Smooth muscle cell of the brain vasculature (primary cell): ENCODE data around the gene SLC38A9.

ENCODE experiments used
- DNase-seq: peaks from one replicate; pipeline ENCODE4 v3.0.0-alpha.2; 2012; ENCODE audit warnings: low read depth, low spot score

SLC38A9 gene

DNA sequence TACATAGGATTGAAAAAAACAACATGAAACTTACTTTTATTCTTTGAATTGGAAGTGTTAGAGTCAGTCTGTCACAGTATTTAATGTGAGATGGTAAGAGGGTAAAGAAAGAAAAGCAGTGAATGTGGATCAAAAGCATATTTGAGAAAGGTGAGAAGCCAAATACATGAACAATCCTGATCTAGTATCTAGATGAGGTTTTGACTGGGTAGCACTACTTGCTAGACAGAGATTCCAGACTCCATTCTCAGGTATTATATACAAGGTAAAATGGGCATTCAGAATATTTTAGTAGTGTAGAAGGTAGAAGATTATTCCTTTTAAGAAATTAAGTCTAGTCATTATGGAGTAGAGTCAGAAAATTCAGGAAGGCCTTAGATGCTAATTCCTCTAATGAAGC is 62.2 kb downstream of the SLC38A9 start:
- DNase-seq, result no peak

DNA sequence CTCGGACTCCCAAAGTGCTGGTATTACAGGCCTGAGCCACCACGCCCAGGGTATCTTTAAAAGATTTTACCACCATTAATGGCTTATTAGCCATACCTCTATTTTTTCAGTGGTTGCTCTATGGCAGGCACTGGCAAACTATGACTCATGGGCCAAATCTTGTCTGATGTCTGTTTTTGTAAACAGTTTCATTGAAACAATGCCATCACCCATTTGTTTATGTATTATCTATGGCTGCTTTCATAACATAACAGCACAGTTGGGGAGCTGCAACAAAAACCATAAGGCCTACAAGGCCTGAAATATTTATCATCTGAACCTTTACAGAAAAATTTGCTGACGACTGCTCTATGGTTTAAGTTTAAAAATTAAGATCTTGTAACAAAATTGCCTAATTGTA is 66.8 kb downstream of the SLC38A9 start:
- DNase-seq, result no peak

DNA sequence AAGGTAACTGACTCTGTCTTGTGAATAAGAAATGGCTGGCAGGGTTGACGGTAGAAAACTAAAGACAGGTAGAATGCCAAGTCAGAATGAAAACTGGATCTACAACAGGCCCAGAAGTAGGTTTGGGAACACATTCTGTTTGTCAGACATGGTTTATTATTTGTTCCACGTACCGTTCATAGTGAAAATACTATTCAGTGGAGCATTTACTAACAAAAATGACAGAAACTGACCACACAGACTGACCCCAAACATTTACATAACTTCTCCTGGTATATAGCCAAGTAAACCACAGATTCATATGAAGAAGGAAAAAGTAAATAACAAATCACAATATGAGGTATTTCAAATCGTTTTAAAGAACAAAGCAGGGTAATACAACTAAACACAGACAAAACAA is 73.7 kb downstream of the SLC38A9 start:
- peak; percentile 67 for DNase-seq

DNA sequence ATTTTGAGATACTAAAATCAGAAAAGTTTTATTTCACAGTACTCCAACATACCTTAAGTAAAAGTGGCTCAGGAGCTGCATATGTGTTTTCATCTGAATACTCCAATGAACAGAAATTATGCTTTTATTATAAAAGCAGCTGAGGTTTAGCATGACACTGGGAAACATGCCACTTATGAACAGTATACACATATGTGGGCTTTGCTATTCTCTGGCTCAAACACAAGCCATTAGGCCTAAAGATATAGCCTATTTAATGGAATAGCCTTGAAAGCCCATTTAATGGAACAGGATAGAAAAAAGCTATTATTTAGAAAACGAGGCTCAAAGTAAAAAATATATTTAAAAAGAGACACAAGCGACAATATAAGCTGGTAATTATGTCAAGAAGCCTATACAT is 74.1 kb downstream of the SLC38A9 start:
- DNase-seq, result no peak

DNA sequence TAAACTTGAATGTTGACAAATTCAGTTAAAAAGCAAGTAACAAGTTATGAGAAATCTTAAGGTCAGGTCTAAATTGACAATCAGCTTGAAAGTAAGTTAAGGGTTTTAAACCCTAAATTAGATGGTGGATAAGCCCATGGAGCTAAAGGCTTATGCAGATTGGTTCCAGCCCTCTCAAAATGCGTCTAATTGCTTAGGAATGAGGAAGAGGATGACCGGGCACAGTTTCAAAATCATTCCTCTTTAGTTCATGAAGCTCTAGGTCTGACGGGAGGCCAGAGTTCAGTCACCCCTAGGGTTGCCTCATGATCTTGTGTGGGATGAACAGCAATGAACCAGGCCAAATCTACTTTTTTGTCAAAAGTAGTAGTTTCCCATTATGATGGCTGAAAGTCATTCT is 75.4 kb downstream of the SLC38A9 start:
- no peak for DNase-seq

DNA sequence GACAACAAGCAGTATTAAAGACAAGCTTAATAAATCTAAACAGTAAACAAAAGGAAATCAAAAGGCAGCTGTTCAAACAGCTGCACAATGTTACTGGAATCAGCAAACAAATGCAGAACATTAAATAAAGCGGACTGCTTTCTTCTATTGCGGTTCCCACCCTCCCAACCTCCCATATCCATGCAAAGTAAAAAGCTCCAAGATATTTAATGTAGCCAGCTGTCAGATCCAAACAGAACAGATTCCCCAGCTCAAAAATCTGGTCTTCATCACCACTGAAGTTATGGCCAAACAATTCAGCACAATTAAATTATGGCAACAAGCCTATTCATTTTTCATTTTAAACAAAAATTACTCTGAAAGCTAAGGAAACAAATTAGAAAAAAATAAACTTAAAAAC is 75.9 kb downstream of the SLC38A9 start:
- DNase-seq, result no peak

DNA sequence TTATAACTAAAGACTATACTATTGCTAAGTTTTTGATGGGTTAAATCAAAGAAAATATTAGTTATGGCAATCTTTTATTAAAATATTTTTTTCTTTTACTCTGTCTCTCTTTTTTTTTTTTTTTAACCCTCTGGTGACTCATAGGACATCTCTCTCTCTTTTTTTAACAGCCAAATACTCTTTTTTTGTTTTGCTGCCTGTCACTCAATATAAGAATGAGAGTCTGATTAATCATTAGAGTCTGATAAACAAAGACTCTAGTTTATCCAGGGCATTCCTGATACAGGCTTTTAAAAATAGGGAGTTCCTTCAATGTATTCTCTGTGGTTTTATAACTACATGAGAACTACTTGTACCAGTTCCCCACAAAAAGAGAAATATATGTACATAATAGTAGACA is 77.3 kb downstream of the SLC38A9 start:
- DNase-seq, result no peak

DNA sequence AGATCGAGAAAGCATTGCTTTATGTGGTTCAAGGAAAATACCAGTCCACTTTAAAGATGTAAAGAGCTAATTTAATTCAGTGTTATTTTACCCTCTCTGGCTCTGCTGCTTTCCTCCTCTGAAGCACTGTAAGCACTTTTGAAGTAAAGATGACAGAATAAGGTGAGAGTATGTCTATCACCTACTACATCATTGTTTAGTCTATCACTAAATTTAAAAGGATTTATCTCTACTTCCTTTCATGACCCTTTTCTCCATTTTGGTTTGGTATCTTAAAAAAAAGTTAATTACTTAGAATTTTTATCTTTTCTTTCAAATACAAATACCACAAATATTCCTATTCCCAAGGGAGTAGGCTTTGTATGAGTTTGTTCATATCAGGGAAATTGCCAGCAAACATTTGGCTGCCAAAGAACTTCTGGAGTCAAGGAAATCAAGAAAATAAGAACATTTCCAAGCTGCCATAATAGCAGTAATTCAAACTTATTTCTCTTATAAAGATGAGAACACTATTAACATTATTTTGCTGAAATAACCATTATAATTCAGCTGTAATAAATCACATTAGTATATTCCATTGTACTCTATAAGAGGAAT is 77.8 kb downstream of the SLC38A9 start:
- no peak for DNase-seq

DNA sequence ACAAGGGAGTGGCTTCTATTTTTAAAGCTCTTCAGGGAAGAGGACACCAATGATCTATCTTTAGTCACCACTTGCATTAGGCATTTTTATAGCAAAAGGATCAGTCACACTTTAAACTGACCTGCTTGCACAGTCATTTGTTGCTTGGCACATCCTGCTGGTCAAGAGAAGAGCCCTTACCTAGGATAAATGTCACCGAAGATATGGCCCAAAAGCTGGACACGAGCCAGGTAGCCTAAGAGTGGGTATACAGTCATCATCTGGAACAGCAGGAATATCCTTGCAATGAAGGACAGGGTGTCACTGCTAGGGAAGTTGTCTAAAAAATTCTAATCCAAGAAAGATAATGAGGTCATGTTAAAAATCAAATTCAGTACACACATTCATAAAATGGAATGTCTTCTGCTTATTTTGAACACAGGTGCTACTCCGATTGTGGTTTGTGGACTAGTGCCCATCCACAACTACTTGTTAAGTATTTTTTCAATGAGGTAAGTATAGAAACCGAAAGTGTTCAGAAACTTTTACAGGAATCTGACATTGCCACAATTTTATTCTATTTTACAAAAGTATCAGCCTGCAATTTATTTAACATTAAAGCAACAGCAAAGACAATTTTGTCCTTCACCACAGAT is 78.4 kb downstream of the SLC38A9 start:
- DNase-seq, result no peak

DNA sequence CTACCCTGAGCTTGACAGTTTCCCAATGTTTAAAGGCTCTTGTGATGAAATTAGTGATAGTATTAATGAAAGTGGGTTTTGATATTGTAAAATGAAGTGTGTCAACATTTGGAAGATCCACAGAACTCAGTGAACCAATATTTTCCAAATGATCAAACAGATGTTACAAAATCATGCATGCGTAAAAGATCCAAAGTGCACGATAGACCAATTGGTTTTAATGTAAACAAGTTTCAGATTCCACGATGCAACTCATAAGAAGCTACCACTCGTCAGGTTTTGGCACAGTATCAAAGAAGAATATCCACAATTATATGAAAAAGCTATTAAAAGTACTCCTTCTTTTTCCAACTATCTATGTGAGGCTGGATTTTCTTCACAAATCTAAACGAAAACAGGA is 82.3 kb downstream of the SLC38A9 start:
- no peak for DNase-seq

DNA sequence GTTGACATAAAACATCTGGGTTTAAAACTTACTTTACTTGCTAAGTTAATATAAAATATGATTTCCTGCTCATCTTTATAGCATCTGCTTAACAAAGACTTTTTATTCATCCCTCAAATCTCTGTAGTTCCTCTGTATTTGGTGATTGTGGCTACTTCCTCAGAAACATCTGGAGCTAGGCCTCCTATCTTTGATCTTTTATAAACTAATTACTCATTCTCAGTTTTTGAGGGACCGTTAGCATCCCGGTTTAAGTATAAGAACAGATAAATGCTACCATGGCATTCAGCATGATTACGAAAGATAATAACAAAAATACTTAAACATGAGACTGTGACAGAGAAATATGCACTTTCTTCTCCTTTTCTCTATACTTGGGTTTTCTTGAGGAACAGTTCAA is 85.3 kb downstream of the SLC38A9 start:
- DNase-seq, result no peak

DNA sequence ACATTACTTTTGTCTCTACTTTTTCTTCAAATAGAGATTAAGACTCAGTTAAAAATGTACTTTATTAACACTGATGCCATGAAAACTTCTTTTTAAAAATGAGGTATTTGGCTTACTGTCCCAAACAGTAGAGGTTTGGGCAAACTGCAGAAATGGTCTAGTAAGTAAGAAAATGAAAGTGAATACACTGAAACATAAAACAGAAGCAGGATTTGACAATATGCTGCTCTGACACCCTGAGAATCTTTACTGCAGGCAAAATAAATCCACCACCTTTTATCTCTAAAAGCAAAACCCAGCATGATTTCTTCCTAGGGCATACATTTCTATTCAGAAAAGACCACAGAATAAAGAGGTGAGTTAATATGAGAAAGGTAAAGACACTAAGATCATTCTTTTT is 86.2 kb downstream of the SLC38A9 start:
- no peak for DNase-seq

DNA sequence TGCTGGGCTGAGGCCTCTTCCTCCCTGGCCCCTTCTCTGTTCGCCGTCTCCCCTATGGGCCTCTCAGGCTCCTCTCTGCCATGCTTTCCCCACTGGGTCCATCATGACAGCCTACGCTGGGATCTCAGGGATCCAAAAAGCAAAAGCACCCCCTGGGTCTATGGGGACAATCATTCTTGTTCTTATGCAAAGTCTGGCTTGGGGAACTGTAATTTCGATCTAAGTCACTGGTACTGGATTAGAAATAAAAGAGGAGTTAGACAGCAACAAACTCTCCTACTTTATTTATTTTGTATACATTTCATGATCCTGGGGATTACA is 86.6 kb downstream of the SLC38A9 start:
- no peak for DNase-seq

DNA sequence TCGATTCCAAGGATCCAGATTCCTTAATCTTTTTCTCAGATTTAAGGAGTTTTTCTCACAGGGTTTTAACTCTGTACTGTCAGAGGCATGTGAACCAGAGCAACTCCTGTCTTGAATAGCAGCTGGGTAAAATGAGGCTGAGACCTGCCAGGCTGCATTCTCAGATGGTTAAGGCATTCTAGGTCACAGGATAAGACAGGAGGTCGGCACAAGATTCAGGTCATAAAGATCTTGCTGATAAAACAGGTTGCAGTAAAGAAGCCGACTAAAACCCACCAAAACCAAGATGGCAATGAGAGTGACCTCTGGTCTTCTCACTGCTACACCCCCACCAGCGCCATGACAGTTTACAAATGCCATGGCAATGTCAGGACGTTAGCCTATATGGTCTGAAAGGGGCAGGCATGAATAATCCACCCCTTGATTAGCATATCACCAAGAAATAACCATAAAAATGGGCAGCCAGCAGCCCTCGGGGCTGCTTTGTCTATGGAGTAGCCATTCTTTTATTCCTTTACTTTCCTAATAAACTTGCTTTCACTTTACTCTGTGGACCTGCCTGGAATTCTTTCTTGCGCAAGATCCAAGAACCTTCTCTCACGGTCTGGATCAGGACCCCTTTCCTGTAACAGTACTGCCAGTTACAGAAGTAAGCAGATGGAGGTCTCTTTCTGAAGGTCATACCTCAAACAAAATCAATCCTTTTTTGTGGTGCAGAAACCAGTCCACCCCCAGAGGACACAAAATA is 87.1 kb downstream of the SLC38A9 start:
- DNase-seq, result no peak

DNA sequence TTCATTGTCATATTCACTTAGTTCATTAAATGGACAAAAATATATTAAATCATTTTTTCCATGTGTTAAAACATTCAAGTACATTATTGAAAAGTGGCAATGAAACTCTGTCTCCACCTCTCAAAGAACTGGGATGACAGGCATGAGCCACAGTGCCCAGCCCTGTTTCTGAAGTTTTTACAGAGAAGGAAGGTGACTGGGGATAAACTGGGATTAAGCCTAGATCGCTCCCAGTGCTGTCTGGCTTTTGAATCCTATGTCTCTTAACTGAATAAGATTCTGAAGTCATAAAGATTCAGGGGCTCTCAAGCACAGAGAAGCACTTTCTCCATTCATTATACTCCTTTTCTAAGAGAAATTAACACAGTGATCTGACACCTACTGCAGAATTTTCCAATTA is 88.3 kb downstream of the SLC38A9 start:
- no peak for DNase-seq

DNA sequence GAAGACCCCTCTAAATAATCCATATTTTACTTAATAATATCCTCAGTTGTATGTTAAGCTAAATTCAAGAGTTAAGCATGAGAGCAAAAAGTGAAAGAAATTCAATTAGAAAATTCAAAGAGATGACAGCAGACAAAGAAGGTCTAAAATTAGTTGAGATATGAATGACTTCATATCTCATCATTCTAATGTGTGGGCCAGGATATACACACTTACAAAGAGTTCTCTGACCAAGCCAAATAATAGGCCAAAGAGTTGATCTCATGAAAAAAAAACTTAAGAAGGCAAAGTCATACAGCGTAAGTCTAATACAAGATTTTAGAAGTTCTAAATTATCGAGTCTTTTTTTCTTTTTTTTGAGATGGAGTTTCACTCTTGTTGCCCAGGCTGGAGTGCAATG is 89.7 kb downstream of the SLC38A9 start:
- no peak for DNase-seq

DNA sequence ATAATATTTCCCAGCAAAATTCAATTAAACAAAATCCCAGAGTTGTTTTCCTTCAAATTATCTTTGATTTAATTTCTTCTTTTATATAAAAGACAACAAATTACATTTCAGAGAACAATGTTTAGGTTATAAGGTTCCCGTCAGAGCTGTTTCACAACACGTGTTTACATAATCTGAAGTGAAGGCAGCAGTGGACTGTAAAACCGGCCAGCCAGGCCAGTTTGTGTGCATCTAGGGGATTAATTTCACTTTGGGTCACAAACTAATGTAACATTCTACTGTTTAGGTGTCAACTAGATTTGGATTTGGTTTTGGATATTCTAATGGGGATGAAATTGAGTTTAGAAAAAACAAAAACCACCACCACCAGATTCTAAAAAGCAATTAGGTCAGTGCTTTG is 90.9 kb downstream of the SLC38A9 start:
- DNase-seq, result no peak

DNA sequence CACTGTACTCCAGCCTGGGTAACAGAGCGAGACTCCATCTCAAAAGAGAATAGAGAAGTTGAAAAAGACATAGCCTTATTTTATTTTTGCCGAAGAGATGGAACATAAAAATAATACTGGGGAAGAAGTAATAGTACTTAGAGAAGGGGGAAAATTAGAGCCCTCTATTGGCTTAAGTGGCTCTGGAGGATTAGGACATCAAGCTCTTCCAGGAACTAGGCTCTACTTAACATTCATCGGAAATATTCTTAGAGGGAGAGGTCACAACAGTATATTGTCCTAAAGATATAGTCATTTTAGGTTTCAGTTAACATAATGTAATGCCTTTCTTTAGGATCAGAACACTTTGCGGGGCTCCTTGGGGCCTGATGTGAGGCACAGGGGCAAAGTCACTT is 91.4 kb downstream of the SLC38A9 start:
- DNase-seq, result no peak

DNA sequence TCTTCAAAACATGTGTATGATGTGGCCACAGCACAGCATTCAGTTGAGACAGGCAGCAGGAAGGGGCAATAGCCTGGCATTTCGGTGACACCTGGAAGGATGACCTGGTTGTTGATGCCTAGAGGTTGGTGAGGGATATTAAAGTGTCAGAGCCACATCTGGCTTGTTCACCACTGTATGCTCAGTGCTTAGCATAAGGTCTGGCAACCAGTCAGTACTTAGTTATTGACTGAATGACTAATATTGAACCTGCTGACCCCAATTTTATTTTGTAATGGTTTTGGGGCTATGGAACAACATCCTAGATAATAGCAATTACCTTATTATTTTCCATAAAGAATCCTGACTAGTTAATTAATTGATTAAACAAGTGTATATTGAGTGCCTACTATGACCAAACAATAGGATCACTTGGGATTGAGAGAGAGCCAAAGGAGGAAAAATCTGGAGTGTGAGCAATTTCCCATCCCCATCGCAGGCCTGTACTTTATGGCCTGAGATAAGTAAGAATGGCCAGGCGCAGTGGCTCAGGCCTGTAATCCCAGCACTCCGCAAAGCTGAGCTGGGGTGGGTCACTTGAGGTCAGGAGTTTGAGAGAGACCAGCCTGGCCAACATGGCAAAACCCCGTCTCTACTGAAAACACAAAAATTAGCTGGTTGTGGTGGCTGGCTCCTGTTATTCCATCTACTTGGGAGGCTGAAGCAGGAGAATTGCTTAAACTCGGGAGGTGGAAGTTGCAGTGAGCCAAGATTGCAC is 91.9 kb downstream of the SLC38A9 start:
- DNase-seq, result no peak

DNA sequence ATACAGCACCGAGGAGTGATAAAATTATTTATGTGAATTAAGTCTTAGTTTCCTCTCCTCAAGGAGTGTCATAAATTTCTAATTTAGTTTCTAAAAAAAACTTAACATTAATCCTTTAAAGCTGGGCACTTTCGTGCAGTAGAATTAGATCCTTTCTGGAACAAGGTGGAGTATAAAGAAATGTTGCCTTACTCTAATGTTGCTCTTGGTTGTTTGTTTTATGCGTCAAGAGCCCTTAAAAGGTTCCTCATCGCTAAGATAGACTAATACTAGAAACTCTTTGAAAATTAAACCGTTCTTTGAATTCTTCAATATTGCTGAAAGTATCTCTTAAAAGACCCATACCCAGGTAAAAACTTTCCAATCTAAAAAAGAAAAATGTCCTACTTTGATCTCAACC is 93.8 kb downstream of the SLC38A9 start:
- no peak for DNase-seq

DNA sequence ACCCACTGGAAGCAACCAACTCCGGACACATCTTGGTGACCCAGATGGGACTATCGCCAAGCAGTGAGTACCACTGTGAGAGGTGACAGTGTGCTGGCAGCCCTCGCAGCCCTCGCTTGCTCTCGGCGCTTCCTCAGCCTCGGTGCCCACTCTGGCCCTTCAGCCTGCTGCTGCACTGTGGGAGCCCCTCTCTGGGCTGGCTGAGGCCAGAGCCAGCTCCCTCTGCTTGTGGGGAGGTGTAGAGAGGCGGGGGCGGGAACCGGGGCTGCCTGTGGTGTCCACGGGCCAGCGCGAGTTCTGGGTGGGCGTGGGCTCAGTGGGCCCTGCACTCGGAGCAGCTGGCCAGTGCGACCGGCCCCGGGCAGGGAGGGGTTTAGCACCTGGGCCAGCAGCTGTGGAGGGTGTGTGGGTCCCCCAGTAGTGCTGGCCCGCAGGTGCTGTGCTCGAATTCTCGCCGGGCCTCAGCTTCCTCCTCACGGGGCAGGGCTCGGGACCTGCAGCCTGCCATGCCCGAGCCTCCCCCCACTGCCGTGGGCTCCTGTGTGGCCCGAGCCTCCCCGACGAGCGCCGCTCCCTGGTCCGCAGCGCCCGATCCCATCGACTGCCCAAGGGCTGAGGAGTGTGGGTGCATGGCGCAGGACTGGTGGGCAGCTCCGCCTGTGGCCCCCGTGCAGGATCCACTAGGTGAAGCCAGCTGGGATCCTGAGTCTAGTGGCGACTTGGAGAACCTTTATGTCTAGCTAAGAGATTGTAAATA is 98.8 kb downstream of the SLC38A9 start:
- no peak for DNase-seq

DNA sequence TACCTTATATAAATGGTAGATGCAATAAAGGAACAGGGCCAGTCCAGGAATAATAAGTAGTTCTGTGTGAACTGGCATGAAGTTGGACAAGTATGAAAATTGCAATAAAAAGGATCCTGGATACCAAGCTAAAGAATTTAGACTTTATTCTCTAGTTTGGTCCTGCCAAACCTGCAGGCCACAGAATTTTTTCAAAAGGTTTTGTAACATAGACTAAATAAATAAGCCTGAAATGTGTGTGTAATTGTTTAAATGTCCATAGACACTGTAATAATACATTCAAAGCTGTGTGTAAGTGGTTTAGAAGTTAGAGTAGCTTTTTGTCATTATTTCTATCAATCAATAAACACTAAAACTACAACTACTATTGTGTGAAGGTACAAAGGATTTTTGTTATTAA is 101.6 kb downstream of the SLC38A9 start:
- DNase-seq, result no peak
